H9 (cell line): Measurements from ENCODE around the gene TSKU. TPM values are rescaled to one million over a fixed set of nuclear protein-coding genes. Genes with fewer than 3 reads are reported as not detected.

Source experiments
- DNase-seq: peaks from one replicate; pipeline ENCODE4 v3.0.0-alpha.2; 2017
- H2AFZ ChIP-seq: one replicate; pipeline ENCODE4 v1.6.1; 2013; ENCODE audit warnings: mild to moderate bottlenecking, low read length, control low read depth, moderate library complexity
- H2AK5ac ChIP-seq: 2 replicates; pipeline ENCODE4 v1.6.1; 2013; ENCODE audit warnings: low read length, control low read depth, mixed read lengths; ENCODE audit not compliant: insufficient read length
- H2BK120ac ChIP-seq: one replicate; pipeline ENCODE4 v1.6.1; 2013; ENCODE audit warnings: low read depth, mild to moderate bottlenecking, low read length, control low read depth, inconsistent platforms; ENCODE audit not compliant: poor library complexity, severe bottlenecking
- H2BK12ac ChIP-seq: 2 replicates; pipeline ENCODE4 v1.6.1; 2013; ENCODE audit warnings: low read length, control low read depth, mixed read lengths, low read depth; ENCODE audit not compliant: insufficient read length
- H2BK15ac ChIP-seq: 2 replicates; pipeline ENCODE4 v1.6.1; 2013; ENCODE audit warnings: low read depth, low read length, control low read depth
- H2BK20ac ChIP-seq: one replicate; pipeline ENCODE4 v1.6.1; 2013; ENCODE audit warnings: low read depth, mild to moderate bottlenecking, low read length, control low read depth, inconsistent platforms; ENCODE audit not compliant: poor library complexity, severe bottlenecking
- H2BK5ac ChIP-seq: 2 replicates; pipeline ENCODE4 v1.6.1; 2013; ENCODE audit warnings: low read length, control low read depth, mixed read lengths; ENCODE audit not compliant: insufficient read length
- H3K14ac ChIP-seq: 2 replicates; pipeline ENCODE4 v1.6.1; 2013; ENCODE audit warnings: low read length, control low read depth; ENCODE audit not compliant: insufficient read depth
- H3K18ac ChIP-seq: 2 replicates; pipeline ENCODE4 v1.6.1; 2013; ENCODE audit warnings: low read depth, mild to moderate bottlenecking, mixed read lengths, low read length, control low read depth; ENCODE audit not compliant: insufficient read length
- H3K23ac ChIP-seq: 2 replicates; pipeline ENCODE4 v1.6.1; 2013; ENCODE audit warnings: low read length, control low read depth, mixed read lengths, low read depth; ENCODE audit not compliant: insufficient read length
- H3K23me2 ChIP-seq: 2 replicates; pipeline ENCODE4 v1.6.1; 2013; ENCODE audit warnings: low read depth, mild to moderate bottlenecking, mixed read lengths, low read length, control low read depth; ENCODE audit not compliant: insufficient read length, poor library complexity, severe bottlenecking
- H3K27ac ChIP-seq: 2 replicates; pipeline ENCODE4 v1.5.1; 2013; ENCODE audit warnings: low read length, control low read depth, mixed read lengths, low read depth; ENCODE audit not compliant: insufficient read length
- H3K27me3 ChIP-seq: 2 replicates; pipeline ENCODE4 v1.6.1; 2013; ENCODE audit warnings: low read length, control low read depth, inconsistent platforms; ENCODE audit not compliant: insufficient read depth
- H3K4ac ChIP-seq: 2 replicates; pipeline ENCODE4 v1.6.1; 2013; ENCODE audit warnings: low read depth, mild to moderate bottlenecking, control low read depth, inconsistent platforms, low read length, moderate library complexity
- H3K4me1 ChIP-seq: 2 replicates; pipeline ENCODE4 v1.6.1; 2013; ENCODE audit warnings: low read length, control low read depth, inconsistent platforms; ENCODE audit not compliant: insufficient read depth
- H3K4me2 ChIP-seq: 2 replicates; pipeline ENCODE4 v1.6.1; 2013; ENCODE audit warnings: low read length, control low read depth, mixed read lengths; ENCODE audit not compliant: insufficient read length, insufficient read depth
- H3K56ac ChIP-seq: 2 replicates; pipeline ENCODE4 v1.6.1; 2013; ENCODE audit warnings: low read depth, mild to moderate bottlenecking, mixed read lengths, low read length, control low read depth; ENCODE audit not compliant: insufficient read length
- H3K79me1 ChIP-seq: 2 replicates; pipeline ENCODE4 v1.6.1; 2013; ENCODE audit warnings: low read depth, mild to moderate bottlenecking, moderate library complexity, low read length, control low read depth, inconsistent platforms; ENCODE audit not compliant: insufficient read depth, poor library complexity, severe bottlenecking
- H3K79me2 ChIP-seq: 2 replicates; pipeline ENCODE4 v1.6.1; 2013; ENCODE audit warnings: low read length, control low read depth, inconsistent platforms; ENCODE audit not compliant: insufficient read depth
- H3K9ac ChIP-seq: 2 replicates; pipeline ENCODE4 v1.6.1; 2013; ENCODE audit warnings: low read length, control low read depth, mixed read lengths; ENCODE audit not compliant: insufficient read length; ENCODE audit errors: extremely low read depth
- H3K9me3 ChIP-seq: one replicate; pipeline ENCODE4 v1.6.1; 2013; ENCODE audit warnings: low read depth, low read length, inconsistent platforms; ENCODE audit not compliant: control insufficient read depth
- H3T11ph ChIP-seq: one replicate; pipeline ENCODE4 v1.6.1; 2013; ENCODE audit warnings: mild to moderate bottlenecking, low read length, control low read depth, inconsistent platforms
- H4K20me1 ChIP-seq: one replicate; pipeline ENCODE4 v1.6.1; 2013; ENCODE audit not compliant: control insufficient read depth, insufficient read length, insufficient read depth
- H4K5ac ChIP-seq: 2 replicates; pipeline ENCODE4 v1.6.1; 2013; ENCODE audit warnings: low read depth, mild to moderate bottlenecking, mixed read lengths, low read length, control low read depth; ENCODE audit not compliant: insufficient read length
- H4K8ac ChIP-seq: replicated peaks from 2 replicates; pipeline ENCODE4 v1.6.1; 2013; ENCODE audit warnings: low read length, control low read depth, mixed read lengths, low read depth; ENCODE audit not compliant: insufficient read length
- H4K91ac ChIP-seq: 2 replicates; pipeline ENCODE4 v1.6.1; 2013; ENCODE audit warnings: low read depth, mild to moderate bottlenecking, moderate library complexity, mixed read lengths, low read length, control low read depth; ENCODE audit not compliant: insufficient read length
- H3K27ac Mint-ChIP-seq, 3 experiments: 2 replicates in 2 of 3; 3 replicates in 1 of 3; pipeline ENCODE4 v1.8.0; 2020 to 2021; ENCODE audit warnings: mixed read lengths in 3 of 3, mild to moderate bottlenecking in 1 of 3, moderate library complexity in 1 of 3
- H3K27me3 Mint-ChIP-seq: 2 replicates; pipeline ENCODE4 v1.8.0; 2021; ENCODE audit warnings: low read depth, mild to moderate bottlenecking, moderate library complexity, mixed read lengths
- H3K36me3 Mint-ChIP-seq, 3 experiments: 2 replicates in 2 of 3; 3 replicates in 1 of 3; pipeline ENCODE4 v1.8.0; 2020 to 2021; ENCODE audit warnings: low read depth in 3 of 3, mixed read lengths in 3 of 3; ENCODE audit not compliant: insufficient read depth in 1 of 3
- H3K4me1 Mint-ChIP-seq, 2 experiments: 2 replicates each; pipeline ENCODE4 v1.8.0; 2020; ENCODE audit warnings: mixed read lengths in 2 of 2
- H3K4me3 Mint-ChIP-seq, 2 experiments: 2 replicates in 1 of 2; 3 replicates in 1 of 2; pipeline ENCODE4 v1.8.0; 2020 to 2021; ENCODE audit warnings: mild to moderate bottlenecking in 2 of 2, mixed read lengths in 2 of 2, moderate library complexity in 1 of 2
- H3K9me3 Mint-ChIP-seq, 2 experiments: 2 replicates in 1 of 2; 3 replicates in 1 of 2; pipeline ENCODE4 v1.8.0; 2020; ENCODE audit warnings: mild to moderate bottlenecking in 2 of 2, mixed read lengths in 2 of 2, moderate library complexity in 1 of 2
- CTCF ChIP-seq: fragments of 200-600 bp; sonication (generic); conservative IDR thresholded peaks from 3 replicates; pipeline ENCODE4 v1.8.0; 2021; ENCODE audit warnings: antibody characterized with exemption, mild to moderate bottlenecking
- total RNA-seq: library from RNA; stranded (reverse); gene quantifications from 2 replicates; pipeline ENCODE4 v1.2.1, GENCODE V29; 2021

The TSKU gene
- total RNA-seq, 1 experiment from 2014 or later, result 25.4 TPM

GRCh38 chr11:76832361-76832760 lies 49.2 kb downstream of the TSKU start:
- no peaks in the 10 kb centered on the region for H4K20me1 ChIP-seq
- DNase-seq, result no peak
- no peak overlapping the region for H2BK120ac ChIP-seq
- no peaks in the 10 kb centered on the region for H3K79me2 ChIP-seq
- no peaks in the 10 kb centered on the region for H3K79me1 ChIP-seq
- no peak overlapping the region for H3K4me2 ChIP-seq
- H4K91ac ChIP-seq, result no peak overlapping the region
- no peaks in the 10 kb centered on the region for H3K9me3 ChIP-seq
- no peak overlapping the region for H2BK5ac ChIP-seq
- no peak overlapping the region for H2AFZ ChIP-seq
- Mint-ChIP-seq H3K36me3 (no peaks in the 10 kb centered on the region), H3K4me3 (no peak overlapping the region), H3K4me1 (no peaks in the 10 kb centered on the region; a peak in 1 of 4 replicates), H3K9me3 (no peaks in the 10 kb centered on the region), H3K27me3 (peaks cover 4% of the 10 kb centered on the region), H3K27ac (no peak overlapping the region)
- no peak for TF ChIP-seq CTCF
- no peak overlapping the region for H2BK15ac ChIP-seq
- no peak overlapping the region for H3K4ac ChIP-seq
- no peak overlapping the region for H4K8ac ChIP-seq
- no peak overlapping the region for H2BK20ac ChIP-seq
- H2BK12ac ChIP-seq, result no peak overlapping the region
- H3K23ac ChIP-seq, result no peak overlapping the region
- no peaks in the 10 kb centered on the region for H3K27me3 ChIP-seq
- no peak overlapping the region for H4K5ac ChIP-seq
- no peaks in the 10 kb centered on the region for H3K4me1 ChIP-seq
- H3K18ac ChIP-seq, result no peak overlapping the region
- no peak overlapping the region for H2AK5ac ChIP-seq
- no peaks in the 10 kb centered on the region for H3K23me2 ChIP-seq
- H3K27ac ChIP-seq, result no peak overlapping the region
- no peak overlapping the region for H3K9ac ChIP-seq
- no peak overlapping the region for H3T11ph ChIP-seq
- H3K56ac ChIP-seq, result no peak overlapping the region
- H3K14ac ChIP-seq, result no peak overlapping the region
